Ramos (cell line): ENCODE data around the gene EPB41L2.

ENCODE experiments used
- in situ Hi-C: fragments of 300-500 bp; cut with MboI; formaldehyde crosslinking; loops from one replicate; pipeline ENCODE4 v1.14.3; 2022; ENCODE audit warnings: low sequenced_read_pairs; ENCODE audit not compliant: unreplicated experiment

EPB41L2 gene

GRCh38 chr6:131062241-131063027 is 611 bp downstream of the EPB41L2 start:
- in situ Hi-C loops: no loop called here

- in situ Hi-C loops: no loop called here
Observed at GRCh38 chr6:131061751-131062119, 1.3 kb downstream of the EPB41L2 start.

DNA sequence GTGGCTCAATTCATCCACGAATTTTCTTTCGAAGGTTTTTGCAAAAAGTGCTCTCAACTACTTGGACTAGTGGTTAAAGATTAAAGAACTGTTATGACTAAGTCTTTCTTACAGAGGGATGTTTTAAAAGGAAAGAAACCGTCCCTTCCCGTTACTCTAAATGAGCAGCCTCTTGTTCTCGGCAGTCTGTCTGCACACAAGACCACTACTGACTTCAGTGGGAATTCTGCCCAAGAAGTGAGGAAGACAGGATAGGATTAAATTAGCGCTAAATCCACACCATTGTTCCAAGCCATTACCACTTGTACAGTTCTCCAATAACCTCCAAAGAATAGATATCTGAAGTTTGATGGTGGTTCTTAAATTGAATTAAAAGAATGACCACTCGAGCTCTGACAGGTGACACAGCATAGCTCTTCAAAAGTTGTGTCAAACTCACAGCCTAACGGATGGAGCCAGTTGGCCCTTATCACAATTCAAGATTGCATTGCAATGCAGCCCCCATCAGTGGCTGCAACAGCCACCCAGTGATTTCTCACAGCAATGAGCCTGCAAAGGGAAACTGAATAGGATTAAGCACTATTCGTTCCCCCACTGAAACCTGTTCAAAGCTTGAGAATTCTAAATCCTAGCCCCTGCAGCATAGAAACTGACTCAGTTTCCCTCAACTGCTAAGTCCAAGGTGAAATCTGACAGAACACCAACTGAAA is 1.8 kb downstream of the EPB41L2 start:
- in situ Hi-C loops: no loop called here

DNA sequence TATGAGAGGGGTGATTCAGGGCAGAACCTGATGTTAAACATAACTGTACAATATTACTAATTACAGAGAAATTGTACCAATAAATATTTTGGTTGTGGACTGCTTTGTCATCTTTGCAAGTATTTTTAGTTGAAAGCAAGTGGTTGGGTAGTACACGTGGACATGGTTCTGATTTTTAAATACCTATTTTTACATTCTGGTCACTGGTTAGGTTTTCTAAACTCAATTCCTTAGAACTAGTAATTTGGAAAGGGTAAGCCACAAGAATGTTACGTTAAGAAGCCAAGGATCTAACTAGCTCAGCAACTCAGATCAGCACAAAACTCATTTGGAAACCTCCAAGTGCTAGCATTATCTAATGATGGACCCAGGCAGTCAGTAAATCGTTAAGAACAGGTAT is 2.7 kb downstream of the EPB41L2 start:
- in situ Hi-C loops: no loop called here

- in situ Hi-C loops: no loop called here
Observed at GRCh38 chr6:131059486-131059885, 3.6 kb downstream of the EPB41L2 start.

GRCh38 chr6:131058236-131058635 is 4.8 kb downstream of the EPB41L2 start:
- in situ Hi-C loops: no loop called here

DNA sequence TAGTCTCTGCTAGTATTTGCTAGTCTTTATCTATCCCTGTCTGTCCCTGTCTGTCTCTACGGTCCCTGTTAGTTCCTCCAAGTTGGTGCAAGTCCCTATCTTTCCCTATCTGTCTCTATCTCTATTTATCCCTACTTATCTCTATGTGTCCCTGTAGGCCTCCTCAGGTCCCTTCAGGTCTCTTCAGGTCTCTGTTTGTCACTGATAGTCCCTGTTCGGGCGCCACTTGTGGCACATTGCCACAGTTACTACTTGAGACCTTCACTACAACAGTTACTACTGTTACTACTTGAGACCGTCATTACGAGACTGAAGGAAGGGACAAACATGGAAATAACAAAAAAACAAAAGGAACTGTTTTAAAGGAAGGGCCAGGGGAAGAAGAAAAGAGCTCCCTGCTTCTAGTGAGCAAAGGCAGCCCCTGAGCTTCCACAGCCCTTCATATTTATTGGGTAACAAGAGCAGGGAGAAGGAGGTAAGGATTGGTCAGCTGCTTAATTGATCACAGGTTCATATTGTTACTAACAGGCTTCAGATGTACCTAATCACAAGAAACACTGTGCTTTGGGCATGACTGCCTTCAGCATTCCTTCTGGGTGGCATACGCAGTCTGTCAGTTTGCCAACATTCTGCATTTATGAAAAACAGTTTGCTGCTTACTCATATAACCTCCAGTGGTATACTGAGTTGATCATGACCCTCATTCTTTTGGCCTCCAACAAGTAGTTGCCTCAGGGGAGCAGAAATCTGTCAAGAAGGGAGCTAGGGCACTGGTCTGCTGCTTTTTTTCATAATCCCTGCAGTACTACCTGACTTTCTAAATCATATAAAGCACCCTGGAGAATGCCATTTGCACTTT is 8.4 kb downstream of the EPB41L2 start:
- in situ Hi-C loops: no loop called here

DNA sequence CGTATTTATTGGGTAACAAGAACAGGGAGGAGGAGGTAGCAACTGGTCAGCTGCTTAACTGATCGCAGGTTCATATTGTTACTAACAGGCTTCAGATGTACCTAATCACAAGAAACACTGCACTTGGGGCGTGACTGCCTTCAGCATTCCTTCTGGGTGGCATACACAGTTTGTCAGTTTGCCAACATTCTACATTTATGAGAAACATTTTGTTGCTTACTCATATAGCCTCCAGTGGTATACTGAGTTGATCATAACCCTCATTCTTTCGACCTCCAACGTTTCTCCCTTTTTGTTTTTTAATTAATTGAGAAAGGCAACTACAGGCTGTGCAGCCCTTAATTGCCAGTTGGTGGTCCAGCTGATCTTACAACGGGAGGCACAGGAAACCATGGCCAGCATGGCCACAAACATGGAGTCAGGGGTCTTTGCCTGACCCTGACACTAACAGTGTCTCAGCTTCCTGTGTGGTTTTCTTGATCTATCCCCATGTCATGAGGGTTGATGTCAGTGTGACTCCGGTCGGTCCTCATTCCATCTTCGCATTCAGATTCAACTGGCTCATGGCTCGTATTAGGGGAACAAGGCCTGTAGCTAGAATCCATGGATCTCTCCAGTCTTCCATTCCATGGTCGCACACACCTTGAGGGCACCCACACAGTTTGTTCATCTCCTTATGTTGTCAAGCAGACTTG is 9.4 kb downstream of the EPB41L2 start:
- in situ Hi-C loops: no loop called here

- in situ Hi-C loops: no loop called here
Observed at GRCh38 chr6:131052181-131052580, 10.9 kb downstream of the EPB41L2 start.

- in situ Hi-C loops: no loop called here
Observed at GRCh38 chr6:131051341-131051740, 11.7 kb downstream of the EPB41L2 start.

GRCh38 chr6:131049608-131050007 is 13.4 kb downstream of the EPB41L2 start:
- in situ Hi-C loops: no loop called here

DNA sequence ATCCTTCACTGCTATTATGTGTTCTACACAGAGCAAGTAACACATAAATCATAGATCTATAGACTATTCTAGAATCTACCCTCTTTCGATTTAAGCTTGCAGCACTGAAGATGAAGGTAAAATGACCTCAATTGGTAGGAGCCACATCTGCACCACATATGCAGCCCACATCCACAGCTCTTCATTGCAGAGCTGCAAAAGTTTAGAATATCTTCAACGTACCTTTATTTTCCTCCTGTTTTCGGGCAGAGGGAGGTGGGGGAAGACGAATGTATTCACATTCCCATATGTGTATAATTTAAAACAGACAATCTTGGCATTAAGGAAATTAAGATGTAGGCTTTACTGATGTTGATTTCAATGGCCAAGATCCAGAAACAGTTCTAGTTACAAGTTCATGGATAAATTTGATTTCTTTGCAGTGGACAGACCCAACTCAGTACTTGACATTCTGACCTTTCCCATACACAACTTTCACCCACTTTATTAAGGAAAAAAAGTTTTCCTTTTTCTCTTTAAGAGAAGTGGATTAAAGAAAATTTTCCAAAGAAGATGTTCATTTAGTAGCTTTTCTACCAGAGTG is 14.0 kb downstream of the EPB41L2 start:
- in situ Hi-C loops: no loop called here

GRCh38 chr6:131048459-131048858 is 14.6 kb downstream of the EPB41L2 start:
- in situ Hi-C loops: no loop called here

GRCh38 chr6:131045139-131045538 is 17.9 kb downstream of the EPB41L2 start:
- in situ Hi-C loops: no loop called here

- in situ Hi-C loops: no loop called here
Observed at GRCh38 chr6:131043902-131044447, 19.1 kb downstream of the EPB41L2 start.

DNA sequence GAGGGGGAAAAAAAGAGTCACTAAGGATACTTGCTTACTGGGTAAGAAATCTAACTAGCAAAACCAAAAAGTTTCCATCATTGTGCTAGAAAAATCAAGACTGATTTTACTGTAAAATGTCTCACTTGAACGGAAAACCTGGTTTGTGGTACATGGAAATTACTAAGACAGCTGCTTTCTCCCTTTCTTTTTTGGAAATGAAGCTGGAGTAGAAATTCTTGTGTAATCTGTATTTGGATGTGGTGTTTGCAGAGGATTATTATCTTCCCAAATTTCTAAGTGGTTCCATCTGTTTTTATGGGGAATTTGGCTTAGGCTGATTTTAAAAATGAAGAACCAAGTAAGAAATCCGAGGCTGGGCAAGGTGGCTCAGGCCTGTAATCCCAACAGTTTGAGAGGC is 20.4 kb downstream of the EPB41L2 start:
- in situ Hi-C loops: no loop called here

DNA sequence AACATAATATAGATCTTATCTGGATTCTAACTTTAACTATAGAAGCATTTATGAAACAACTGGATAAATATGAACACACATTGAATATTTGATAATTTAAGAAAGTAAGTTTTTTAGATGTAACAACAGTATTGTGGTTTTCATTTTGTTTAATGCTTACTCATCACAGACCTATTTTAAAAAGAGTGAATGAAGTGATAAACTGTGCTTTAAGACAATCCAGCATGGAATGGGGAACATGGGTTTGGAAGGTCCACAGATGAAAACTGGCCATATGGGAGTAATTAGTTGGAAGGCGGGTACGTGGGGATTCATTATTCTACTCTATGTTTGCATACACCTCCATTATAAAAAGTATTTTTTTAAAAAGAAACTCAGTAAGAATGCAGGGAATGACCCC is 21.2 kb downstream of the EPB41L2 start:
- in situ Hi-C loops: no loop called here

GRCh38 chr6:131040866-131041265 is 22.2 kb downstream of the EPB41L2 start:
- in situ Hi-C loops: no loop called here

DNA sequence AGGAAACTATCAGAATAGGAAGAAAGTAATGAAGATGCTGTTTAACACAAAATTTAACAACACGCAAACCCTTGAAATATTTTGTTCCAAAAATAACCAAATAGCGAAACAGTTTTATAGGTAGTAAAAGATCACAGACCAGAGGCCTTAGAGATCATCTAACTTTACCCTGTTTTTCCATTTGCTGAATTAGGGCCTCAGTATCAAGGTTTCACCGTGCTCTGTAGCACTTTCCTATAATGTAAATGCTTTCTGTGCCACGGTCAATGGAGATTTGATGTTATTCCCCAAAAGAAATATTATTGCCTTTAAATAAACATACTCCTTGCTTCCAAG is 23.7 kb downstream of the EPB41L2 start:
- in situ Hi-C loops: no loop called here
